GM10248 (cell line): Measurements from ENCODE around the gene MANEAL.

ENCODE experiments used
- CTCF ChIA-PET: fragments of 300-600 bp; sonication (Branson Sonifier 250); formaldehyde crosslinking; extraction: SDS; loops from one replicate; lab custom pipeline; 2021; ENCODE audit warnings: antibody characterized with exemption; lab: Yijun Ruan, JAX
- POLR2A ChIA-PET: fragments of 350-650 bp; sonication (Branson Sonifier 250); formaldehyde crosslinking; extraction: SDS; loops from one replicate; lab custom pipeline; 2020; ENCODE audit warnings: antibody characterized with exemption; lab: Yijun Ruan, JAX
- DNase-seq: peaks from one replicate; pipeline ENCODE4 v3.0.0; 2012; ENCODE audit errors: extremely low spot score
- CTCF ChIP-seq: IDR thresholded peaks from 2 replicates; pipeline ENCODE4 v1.5.1; 2012; ENCODE audit warnings: mild to moderate bottlenecking, low read depth; ENCODE audit errors: extremely low read depth, missing control alignments, control extremely low read depth

Gene MANEAL

DNA sequence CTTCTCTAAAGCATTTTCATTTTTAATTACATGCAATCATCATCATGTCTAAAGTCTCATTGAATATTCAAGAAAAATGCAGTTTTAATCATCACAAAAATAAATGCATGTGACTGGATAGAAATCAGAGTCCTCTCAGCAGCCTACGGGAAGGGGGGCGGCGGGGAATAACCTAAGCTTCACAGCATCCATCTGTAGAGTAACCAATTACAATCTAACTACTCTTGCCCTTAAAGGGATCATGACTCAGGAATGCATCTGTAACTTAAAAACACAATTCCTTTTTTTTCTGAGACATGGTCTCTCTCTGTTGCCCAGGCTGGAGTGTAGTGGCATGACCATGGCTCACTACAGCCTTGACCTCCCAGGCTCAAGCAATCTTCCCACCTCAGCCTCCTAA lies 43.1 kb downstream of the MANEAL start:
- DNase-seq = no peak
- POLR2A ChIA-PET = no interaction called here
- no peak for TF ChIP-seq CTCF
- CTCF ChIA-PET = interaction anchor here (1.0 to 3.2 kb wide), 6 partner anchors 8 to 25 kb away, joined by 3 to 14 read pairs (median 4); partner anchors contain the start of gene MTF1

- ChIA-PET CTCF (interaction anchor here (0.9 to 3.5 kb wide), 6 partner anchors 11 to 96 kb away, joined by 3 to 18 read pairs (median 4); partner anchors contain the start of gene MTF1), POLR2A (no interaction called here)
- DNase-seq = no peak
- TF ChIP-seq CTCF = no peak
These were observed 46.0 kb downstream of the MANEAL start for GRCh38 chr1:37839676-37840075.

- POLR2A ChIA-PET = no interaction called here
- no peak for TF ChIP-seq CTCF
- DNase-seq = no peak
- CTCF ChIA-PET = interaction anchor here (1.2 to 3.5 kb wide), 4 partner anchors 10 to 95 kb away, joined by 3 to 18 read pairs (median 4); partner anchors contain the start of gene MTF1
These were observed 47.1 kb downstream of the MANEAL start for GRCh38 chr1:37840711-37841110.

- ChIA-PET POLR2A (no interaction called here), CTCF (interaction anchor here (1.2 to 7.6 kb wide), 2 partner anchors 18 to 20 kb away, joined by 4 to 51 read pairs; partner anchors contain the start of gene MTF1)
- no peak for TF ChIP-seq CTCF
- DNase-seq = no peak
These were observed 48.0 kb downstream of the MANEAL start for GRCh38 chr1:37841652-37842051.

DNA sequence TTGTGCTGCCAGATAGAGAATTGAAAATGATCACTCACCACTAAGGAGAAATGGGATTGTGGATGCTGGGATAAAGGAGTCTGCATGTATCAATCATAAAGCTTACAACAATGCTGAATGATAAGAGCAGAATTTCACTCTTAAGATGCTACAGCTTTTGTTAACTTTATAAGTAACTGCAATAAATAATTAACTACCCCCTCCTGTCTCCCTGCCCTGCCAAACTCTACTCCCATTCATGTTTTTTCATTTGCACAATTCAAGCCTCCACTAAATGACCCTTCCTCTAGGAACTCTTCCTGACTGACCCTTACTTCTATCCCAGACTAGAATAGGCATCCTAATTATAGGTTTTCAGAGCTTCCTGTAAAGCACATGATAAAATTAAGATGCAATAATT lies 50.9 kb downstream of the MANEAL start:
- ChIA-PET POLR2A (no interaction called here), CTCF (interaction anchor here (7.6 kb wide), 1 partner anchor 15 kb away, joined by 51 read pairs; the partner anchor contains the start of gene MTF1)
- no peak for TF ChIP-seq CTCF
- no peak for DNase-seq

- CTCF ChIA-PET = interaction anchor here (7.6 kb wide), 1 partner anchor 15 kb away, joined by 51 read pairs; the partner anchor contains the start of gene MTF1
- no peak for DNase-seq
- POLR2A ChIA-PET = no interaction called here
- TF ChIP-seq CTCF = no peak
These were observed 51.5 kb downstream of the MANEAL start for GRCh38 chr1:37845049-37845646.
